ENCODE data around the gene ATG16L2.

Gene ATG16L2

GRCh38 chr11:72876147-72876546 is 61.9 kb downstream of the ATG16L2 start:
- no peak for TF ChIP-seq CTCF (conservative IDR thresholded peaks at IDR 0.05; ENCODE audit: low read depth, low read length)

More at GRCh38 chr11:72876147-72876546, 61.9 kb downstream of the ATG16L2 start:
- no peak overlapping the region for H3K4me3 ChIP-seq (ENCODE audit: low read depth, low read length)
- no peak for DNase-seq (ENCODE audit: low read depth)
